HAP-1 (cell line): ENCODE results near the gene SLBP.

Source experiments
- DNase-seq, 2 experiments: peaks; one replicate each; pipeline ENCODE4 v3.0.0-alpha.2; 2016 to 2020; ENCODE audit warnings: low spot score in 2 of 2
- H3K27me3 ChIP-seq: fragments of 250-450 bp; sonication (Bioruptor Pico); 2 replicates; pipeline ENCODE4 v1.5.1; 2020; ENCODE audit warnings: low read depth, mild to moderate bottlenecking, moderate library complexity
- H3K36me3 ChIP-seq: fragments of 250-450 bp; sonication (Bioruptor Pico); replicated peaks from 2 replicates; pipeline ENCODE4 v1.5.1; 2020; ENCODE audit warnings: mild to moderate bottlenecking
- H3K4me1 ChIP-seq: fragments of 250-450 bp; sonication (Bioruptor Pico); 2 replicates; pipeline ENCODE4 v1.5.1; 2020; ENCODE audit warnings: mild to moderate bottlenecking
- H3K4me3 ChIP-seq: fragments of 250-450 bp; sonication (Bioruptor Pico); 2 replicates; pipeline ENCODE4 v1.5.1; 2020; ENCODE audit warnings: mild to moderate bottlenecking, moderate library complexity
- H3K9me3 ChIP-seq: fragments of 250-450 bp; sonication (Bioruptor Pico); 2 replicates; pipeline ENCODE4 v1.5.1; 2020; ENCODE audit warnings: mild to moderate bottlenecking, moderate library complexity
- in situ Hi-C: fragments of 300-500 bp; cut with MboI; formaldehyde crosslinking; loops from 3 replicates; pipeline ENCODE4 v1.14.3; 2020; ENCODE audit warnings: low sequenced_read_pairs, inconsistent platforms, mixed read lengths

SLBP gene

DNA sequence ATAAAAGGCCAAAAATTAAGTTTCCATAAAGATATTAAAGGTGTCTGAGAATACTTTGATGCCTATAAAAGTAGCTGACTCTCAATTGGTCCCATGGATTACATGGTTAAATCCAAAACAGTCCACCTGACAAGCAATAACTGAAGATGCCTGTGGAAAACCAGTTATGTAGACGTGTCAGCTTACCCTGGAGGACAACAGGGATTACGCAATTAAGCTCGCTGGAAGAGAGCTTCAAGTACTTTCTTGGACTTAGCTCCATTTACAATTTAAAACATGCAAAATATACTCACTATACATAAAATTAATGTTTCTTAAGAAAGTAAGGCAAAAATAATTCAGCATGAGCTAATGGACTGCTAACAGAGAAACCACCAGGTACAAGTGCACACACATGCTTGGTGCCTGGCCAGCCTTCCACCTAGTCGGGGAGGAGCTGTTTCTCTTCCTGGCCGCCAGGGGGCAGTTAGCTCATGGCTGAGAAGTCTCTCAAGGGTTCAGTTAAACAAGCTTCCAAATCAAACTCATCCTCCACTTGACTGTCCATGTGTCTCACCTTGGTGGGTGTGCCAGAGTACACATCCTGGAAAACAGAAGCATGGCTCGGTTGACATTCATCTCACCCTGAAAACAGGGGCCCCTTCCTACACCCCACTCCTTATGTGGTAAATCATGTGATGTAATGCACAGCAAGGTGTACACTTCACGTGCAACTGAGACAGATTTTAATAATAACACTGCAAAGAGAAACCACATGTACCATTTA is 18.8 kb downstream of the SLBP start:
- Histone ChIP-seq H3K4me3 (no peak overlapping the region), H3K9me3 (no peaks in the 10 kb centered on the region), H3K4me1 (no peaks in the 10 kb centered on the region), H3K27me3 (no peaks in the 10 kb centered on the region), H3K36me3 (peaks cover 74% of the 10 kb centered on the region)
- in situ Hi-C loops = no loop called here
- peak; percentile 69 to 80 for DNase-seq

DNA sequence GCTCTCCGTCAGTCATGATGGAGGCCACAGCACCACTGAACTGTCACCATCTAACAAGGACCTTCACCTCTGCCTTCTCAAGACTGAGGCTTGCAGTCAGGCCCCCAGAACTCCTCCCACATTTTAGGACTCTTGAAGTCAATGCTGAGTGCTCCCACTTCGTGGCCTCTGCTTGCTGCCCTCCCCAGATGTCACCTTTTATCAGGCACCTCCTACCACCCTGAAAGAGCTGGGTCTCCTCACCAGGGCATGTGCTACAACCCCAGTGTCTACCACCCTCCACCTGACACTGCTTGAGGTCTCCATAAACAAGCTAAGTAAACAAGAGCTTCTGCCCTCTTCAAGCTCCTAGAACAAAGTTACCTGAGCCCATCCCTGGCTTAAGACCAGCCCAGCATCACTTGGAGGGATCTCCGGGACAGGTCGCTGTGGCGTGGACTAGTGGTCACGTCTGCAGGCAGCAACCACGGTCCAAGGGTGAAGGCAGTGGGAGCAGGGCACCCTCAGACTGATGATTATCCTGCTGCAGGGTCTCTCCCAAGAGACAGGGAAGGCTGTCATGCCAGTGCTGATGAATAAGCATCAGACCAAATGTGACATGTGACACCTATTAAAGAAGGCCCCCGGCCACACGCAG is 20.3 kb downstream of the SLBP start:
- no peaks in the 10 kb centered on the region for H3K27me3 ChIP-seq
- H3K9me3 ChIP-seq = no peaks in the 10 kb centered on the region
- peaks cover 60% of the 10 kb centered on the region for H3K36me3 ChIP-seq
- in situ Hi-C loops = no loop called here
- H3K4me3 ChIP-seq = no peak overlapping the region
- no peaks in the 10 kb centered on the region for H3K4me1 ChIP-seq
- DNase-seq = no peak

DNA sequence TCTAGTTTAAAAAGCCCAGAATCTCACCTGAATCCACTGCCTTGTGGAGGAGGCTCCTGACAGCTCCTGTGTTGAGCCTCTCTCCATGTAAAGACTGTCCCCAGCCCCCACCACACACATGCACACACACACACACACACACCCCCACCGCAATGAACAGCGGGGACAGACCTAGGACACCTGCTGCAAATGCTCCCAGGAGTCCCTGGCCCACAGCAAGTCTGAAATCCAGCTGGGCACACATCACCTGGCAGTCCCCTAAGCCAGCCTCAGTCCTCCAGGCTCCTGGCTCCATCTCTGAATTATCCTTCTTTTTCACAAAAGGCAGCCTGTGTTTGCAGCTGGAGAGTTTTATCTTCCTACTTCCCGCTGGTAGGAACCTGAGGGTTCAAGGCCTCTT is 21.4 kb downstream of the SLBP start:
- no peak overlapping the region for H3K4me3 ChIP-seq
- H3K27me3 ChIP-seq = no peaks in the 10 kb centered on the region
- H3K4me1 ChIP-seq = no peaks in the 10 kb centered on the region
- H3K9me3 ChIP-seq = no peaks in the 10 kb centered on the region
- DNase-seq = no peak
- H3K36me3 ChIP-seq = peaks cover 50% of the 10 kb centered on the region
- in situ Hi-C loops = no loop called here

DNA sequence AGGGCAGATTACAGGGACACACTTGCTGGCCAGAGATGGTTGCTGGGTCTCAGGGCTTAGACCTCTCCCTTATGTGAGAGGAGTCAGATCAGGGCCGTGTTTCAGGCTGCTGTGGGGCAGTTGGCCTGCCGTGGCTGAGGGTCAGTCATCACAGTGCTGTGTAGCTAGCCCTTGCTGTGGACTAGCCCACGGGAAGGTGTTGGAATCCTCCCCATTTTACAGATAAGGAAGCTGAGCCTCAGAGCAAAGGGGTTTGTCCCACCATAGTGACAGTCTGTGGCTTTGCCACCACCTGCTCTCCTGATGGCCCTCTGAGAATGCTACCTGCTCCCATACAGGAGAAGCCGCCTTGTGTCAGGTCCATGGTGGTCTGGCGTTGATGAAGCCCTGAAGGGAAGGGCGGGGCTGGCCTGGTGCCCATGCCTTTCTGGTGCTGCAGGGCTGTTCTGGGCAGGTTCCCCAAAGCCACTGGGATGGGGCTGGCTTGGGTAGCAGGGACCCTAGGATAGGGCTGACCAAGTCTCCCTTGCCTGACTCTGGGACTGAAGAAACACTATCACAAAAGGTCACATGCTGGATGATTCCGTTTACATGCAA is 25.6 kb downstream of the SLBP start:
- no peak for DNase-seq
- Histone ChIP-seq H3K27me3 (no peaks in the 10 kb centered on the region), H3K4me1 (no peaks in the 10 kb centered on the region), H3K36me3 (peaks cover 13% of the 10 kb centered on the region), H3K9me3 (no peaks in the 10 kb centered on the region), H3K4me3 (no peak overlapping the region)
- in situ Hi-C loops = no loop called here

DNA sequence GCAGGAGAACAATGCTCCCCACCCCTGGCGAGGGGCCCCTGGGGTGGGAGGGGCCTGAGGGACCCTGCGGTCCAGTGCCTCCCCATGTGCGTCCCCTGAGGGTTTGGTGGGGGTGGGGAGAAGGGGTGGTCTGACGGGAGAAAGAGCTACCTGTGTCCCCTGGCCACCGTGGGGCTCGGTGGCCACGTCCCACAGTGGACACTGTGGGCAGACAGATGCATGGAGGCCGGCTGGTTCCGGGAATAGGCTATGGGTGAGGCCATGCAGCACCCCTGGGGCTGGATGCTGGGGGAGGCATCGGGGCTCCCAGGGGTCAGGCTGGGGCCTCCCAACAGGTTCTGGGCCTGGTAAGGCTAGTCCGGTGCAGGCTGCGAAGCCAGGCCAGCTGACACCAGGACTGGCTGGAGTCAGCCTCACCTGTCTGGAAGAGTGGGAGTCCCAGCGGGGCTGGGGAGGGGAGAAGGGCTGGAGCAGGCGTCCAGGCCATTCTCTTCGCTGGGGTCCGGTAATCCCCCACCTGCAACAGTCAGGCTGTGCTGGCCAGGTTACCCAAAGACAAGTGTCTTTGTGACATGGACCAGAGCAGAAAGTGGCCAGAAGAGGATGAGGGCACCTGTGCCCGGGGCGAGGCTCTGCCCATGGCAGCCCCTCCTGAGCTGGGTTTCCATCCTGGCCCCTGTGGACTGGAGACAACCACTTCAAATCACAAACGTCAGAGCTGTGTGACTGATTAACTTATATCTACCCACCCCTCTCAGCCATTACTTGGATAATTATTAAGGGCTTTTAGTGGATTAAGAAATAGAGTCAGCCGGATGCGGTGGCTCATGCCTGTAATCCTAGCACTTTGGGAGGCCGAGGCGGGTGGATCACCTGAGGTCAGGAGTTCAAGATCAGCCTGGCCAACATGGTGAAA is 26.6 kb downstream of the SLBP start:
- no peak for DNase-seq
- Histone ChIP-seq H3K36me3 (peaks cover 2% of the 10 kb centered on the region; the same call in 1 of the 2 replicates), H3K4me3 (no peak overlapping the region), H3K9me3 (no peaks in the 10 kb centered on the region), H3K4me1 (no peaks in the 10 kb centered on the region), H3K27me3 (no peaks in the 10 kb centered on the region)
- in situ Hi-C loops = no loop called here

DNA sequence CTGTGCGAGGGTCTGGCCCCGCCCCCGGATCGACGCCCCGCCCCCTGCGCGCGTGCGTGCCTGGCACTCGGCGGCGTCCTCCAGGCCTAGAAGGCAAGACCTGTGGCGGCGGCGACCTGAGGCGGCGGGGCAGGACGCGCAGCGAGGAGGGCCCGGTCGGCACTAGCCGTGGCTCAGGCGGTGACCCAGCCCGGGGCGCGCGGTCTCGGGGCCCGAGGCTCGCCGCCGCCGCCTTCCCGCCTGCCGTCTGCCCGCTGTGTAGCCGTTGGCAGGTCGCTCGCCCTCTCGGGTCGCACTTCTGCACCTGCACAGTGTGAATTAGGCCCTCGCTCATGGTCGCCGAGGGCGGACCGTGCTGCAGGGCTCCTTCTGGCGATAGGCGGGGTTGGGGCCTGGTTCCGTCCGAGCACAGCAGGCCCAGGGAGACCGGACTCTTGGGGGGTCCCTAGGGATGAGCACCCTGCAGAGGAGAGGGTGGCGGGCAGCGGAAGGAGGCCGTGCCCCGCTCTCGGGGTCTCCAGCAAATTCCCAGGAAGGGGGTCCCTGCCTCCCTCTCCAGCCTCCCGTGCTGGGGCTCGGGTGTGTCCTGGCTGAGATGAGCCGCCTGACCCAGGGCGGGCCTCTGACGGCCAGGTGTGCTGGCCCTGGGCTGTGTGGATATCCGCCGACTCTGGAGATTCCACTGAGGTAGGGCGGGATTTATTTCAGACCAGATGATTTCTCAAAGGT is 27.4 kb downstream of the SLBP start:
- H3K36me3 ChIP-seq = no peaks in the 10 kb centered on the region
- H3K9me3 ChIP-seq = no peaks in the 10 kb centered on the region
- no peak overlapping the region for H3K4me3 ChIP-seq
- no peak for DNase-seq
- in situ Hi-C loops = no loop called here
- H3K4me1 ChIP-seq = no peaks in the 10 kb centered on the region
- H3K27me3 ChIP-seq = no peaks in the 10 kb centered on the region

DNA sequence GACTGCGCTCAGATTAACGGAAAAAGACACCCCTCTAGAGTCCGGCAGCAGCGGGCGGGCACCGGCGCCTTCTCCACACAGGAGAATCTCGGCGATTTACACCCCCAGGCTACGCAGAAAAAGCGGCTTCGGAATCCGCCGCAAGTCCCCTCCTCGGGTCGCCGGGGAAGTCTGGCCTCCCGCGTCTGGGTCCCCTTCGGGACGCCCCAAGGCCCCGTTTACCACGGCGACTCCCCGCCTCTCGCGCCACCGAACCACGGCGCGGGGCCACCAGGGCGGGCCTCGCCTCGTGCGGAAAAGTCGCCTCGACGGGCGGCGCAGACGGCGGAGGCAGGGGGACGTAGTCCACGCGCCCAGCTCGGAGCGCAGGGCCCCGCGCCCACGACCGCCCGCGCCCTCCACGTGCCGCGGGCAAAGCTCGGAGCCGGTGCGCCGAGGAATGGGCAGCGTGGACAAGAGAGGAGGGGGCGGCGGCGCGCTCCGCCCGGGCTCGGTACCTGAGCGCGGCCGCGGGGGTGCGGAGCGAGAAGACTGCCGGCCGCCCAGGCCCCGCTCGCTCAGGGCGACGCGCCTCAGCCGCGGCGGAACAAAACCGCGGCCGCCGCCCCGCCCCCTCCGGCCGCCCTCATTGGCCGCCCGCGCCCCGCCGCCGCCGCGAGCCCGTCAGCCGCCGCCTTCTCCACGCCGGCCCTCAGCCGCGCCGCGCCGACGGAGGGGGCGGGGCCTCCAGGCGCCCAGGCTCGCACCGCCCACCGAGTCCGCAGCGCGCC is 28.2 kb downstream of the SLBP start, which contains the start of gene FAM53A:
Gene FAM53A (minus strand): TSS at position 578 of the 770 bp plus-strand sequence. CDS start 15,572 bp downstream, outside the sequence.
- in situ Hi-C loops = no loop called here
- DNase-seq = peak; percentile 62 to 90
- H3K4me3 ChIP-seq = no peak within 1 kb of the TSS; the same call in 1 of the 2 replicates
- H3K27me3 ChIP-seq = no peaks in the 10 kb centered on the region
- no peaks in the 10 kb centered on the region for H3K36me3 ChIP-seq
- H3K9me3 ChIP-seq = no peaks in the 10 kb centered on the region
- no peaks in the 10 kb centered on the region for H3K4me1 ChIP-seq

DNA sequence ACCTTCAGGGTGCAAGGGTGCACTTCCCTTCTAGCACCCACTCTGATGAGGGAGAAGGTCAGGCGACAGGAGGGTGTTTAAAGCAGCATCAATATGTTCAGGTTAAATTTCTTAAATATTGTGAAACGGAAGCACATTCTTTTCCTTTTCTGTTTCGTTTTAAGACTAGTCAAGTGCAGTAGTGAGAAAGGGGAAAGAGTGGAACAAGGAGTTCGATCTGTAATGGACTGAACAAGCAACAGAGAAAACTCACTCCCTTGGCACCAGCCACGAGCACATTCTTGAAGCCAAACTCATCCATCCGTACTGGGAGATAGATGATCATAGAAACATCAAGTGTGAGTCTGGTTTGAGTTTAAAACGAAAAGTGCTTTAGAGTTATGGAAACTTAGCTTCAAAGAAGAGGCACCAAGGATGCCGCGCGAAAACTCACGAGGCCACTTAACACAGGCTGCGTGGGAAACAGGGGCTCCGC is 28.8 kb downstream of the SLBP start:
- no peak overlapping the region for H3K4me3 ChIP-seq
- in situ Hi-C loops = no loop called here
- no peak for DNase-seq
- no peaks in the 10 kb centered on the region for H3K9me3 ChIP-seq
- H3K4me1 ChIP-seq = no peaks in the 10 kb centered on the region
- no peaks in the 10 kb centered on the region for H3K27me3 ChIP-seq
- H3K36me3 ChIP-seq = no peaks in the 10 kb centered on the region

DNA sequence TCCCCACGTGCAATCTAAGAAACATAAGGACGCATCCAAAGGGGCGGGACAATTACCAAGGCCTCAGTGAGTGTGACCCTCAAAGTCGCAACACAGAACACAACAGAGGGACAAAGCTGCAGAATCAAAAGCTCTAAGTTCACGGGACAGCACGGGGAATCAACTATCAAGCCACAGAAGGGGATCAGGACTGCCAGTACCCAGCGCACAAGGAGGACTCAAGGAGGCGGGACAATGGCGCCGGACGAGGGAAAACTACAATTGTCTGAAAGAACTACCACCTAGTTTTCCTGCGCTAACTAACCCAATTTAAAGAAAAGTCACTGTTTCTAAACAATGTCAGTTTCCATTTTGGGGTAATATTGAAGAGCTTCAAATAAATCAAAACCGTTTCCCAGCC is 29.3 kb downstream of the SLBP start:
- in situ Hi-C loops = no loop called here
- Histone ChIP-seq H3K27me3 (no peaks in the 10 kb centered on the region), H3K4me3 (no peak overlapping the region)

DNA sequence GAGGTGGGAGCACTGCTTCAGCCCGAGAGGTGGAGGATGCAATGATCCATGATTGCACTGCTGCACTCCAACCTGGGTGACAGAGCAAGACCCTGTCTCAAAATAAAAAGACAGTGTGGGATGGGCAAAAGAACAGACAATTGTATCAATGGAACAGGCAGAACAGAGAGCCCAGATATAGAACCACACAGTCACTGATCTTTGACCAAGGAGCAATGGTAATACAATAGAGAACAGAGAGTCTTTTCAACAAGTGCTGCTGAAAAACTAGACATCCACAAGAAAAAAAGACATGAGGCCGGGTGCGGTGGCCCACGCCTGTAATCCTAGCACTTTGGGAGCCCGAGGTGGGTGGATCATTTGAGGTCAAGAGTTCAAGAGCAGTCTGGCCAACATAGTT is 33.9 kb downstream of the SLBP start:
- DNase-seq = no peak
- no peaks in the 10 kb centered on the region for H3K4me1 ChIP-seq
- H3K27me3 ChIP-seq = no peaks in the 10 kb centered on the region
- H3K36me3 ChIP-seq = no peaks in the 10 kb centered on the region
- no peaks in the 10 kb centered on the region for H3K9me3 ChIP-seq
- in situ Hi-C loops = no loop called here
- H3K4me3 ChIP-seq = no peak overlapping the region

More for the DNA sequence above, 29.3 kb downstream of the SLBP start:
- Histone ChIP-seq H3K36me3 (no peaks in the 10 kb centered on the region), H3K4me1 (no peaks in the 10 kb centered on the region), H3K9me3 (no peaks in the 10 kb centered on the region)
- no peak for DNase-seq

DNA sequence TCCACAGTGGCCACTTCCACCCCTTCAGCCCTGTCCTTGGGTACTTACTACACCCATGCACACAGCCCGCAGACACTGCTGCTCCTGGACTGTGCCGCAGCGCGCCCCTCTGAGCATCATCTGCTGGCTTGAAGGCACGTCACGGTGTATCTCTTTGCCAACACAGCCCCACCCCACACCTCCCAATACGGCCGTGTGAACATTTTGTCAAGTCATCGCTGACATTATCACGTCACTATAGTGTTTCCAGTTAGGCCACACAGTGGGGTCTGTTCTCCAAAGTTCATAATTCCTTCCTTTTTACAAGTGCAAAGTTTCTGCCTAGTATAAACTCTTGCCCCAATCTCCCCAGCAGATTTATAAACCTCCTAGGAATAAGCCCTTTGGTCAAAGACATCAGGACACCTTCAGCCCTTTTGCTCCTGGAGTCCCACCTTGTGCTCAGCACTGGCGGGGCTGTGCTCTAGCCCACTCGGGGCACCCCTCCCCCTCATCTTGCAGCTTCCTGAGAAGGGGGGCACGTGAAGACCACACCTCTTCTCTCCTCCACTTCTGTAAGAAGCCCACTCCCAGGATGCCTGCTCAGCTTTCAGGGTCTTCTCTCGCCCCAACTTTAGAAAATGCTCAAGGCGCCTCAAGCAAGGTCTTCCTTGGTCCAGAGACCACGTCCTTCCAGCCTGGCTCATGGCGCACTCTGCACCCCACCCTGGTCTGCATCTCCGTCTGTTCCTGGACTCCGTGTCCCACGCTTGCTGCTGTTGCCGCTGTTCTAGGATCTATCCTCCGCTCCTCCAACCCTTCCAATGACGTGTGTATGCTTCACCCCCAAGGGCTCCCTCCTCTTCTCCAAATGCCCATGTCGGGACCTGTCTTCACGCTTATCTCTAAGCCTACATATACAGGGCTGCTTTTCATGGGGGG is 35.3 kb downstream of the SLBP start:
- Histone ChIP-seq H3K9me3 (no peaks in the 10 kb centered on the region), H3K36me3 (no peaks in the 10 kb centered on the region), H3K4me3 (no peak overlapping the region), H3K27me3 (no peaks in the 10 kb centered on the region), H3K4me1 (no peaks in the 10 kb centered on the region)
- no peak for DNase-seq
- in situ Hi-C loops = no loop called here

DNA sequence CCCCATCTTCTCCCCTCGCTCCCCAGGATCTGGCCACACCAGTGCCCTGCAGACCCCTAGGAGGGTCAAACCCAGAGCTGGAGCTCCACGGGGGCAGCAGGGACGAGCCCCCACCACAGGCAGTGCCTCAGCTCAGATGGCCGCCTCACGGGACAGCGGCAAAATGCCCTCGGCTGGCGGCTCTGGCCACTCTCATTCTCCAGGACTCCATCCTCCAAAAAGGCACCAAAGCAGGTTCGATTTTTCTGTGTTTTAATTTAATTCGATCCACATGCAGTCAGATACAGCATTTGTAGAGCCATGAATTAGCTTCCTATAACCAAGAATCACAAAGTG is 36.3 kb downstream of the SLBP start:
- in situ Hi-C loops = no loop called here
- Histone ChIP-seq H3K9me3 (no peaks in the 10 kb centered on the region), H3K36me3 (no peaks in the 10 kb centered on the region), H3K4me1 (no peaks in the 10 kb centered on the region), H3K27me3 (no peaks in the 10 kb centered on the region), H3K4me3 (no peak overlapping the region)
- no peak for DNase-seq
